OCI-LY3 (cell line): ENCODE measurements around the gene SORCS1.

Experiments used
- CTCF ChIP-seq: fragments of 200-600, 300-600 bp; sonication (generic); IDR thresholded peaks from 2 replicates; pipeline ENCODE4 v1.5.1; 2014; ENCODE audit warnings: antibody characterized with exemption, low read length, low read depth
- EZH2phosphoT487 ChIP-seq: fragments of 200-600 bp; shearing (Covaris generic); IDR thresholded peaks from 2 replicates; pipeline ENCODE4 v1.6.1; 2018; ENCODE audit warnings: antibody characterized with exemption, mixed run types, low read depth

- TF ChIP-seq CTCF (no peak), EZH2phosphoT487 (no peak)
Observed at GRCh38 chr10:107083388-107084009, 81.0 kb downstream of the SORCS1 start.
